GM23338 (cell line): ENCODE data around the gene DLX4. TPM values are rescaled to one million over a fixed set of nuclear protein-coding genes. Genes with fewer than 3 reads are reported as not detected.

Experiments used
- ATAC-seq: fragments of 200-7000 bp; cut with Tn5 transposase; 3 replicates; pipeline ENCODE4 v1.9.1; 2020
- DNase-seq: peaks from one replicate; pipeline ENCODE4 v3.0.0-alpha.2; 2015; ENCODE audit warnings: low spot score
- H2AFZ ChIP-seq: fragments of 200-600 bp; sonication (generic); 2 replicates; pipeline ENCODE4 v1.8.0; 2016; ENCODE audit warnings: antibody characterized with exemption, mild to moderate bottlenecking, moderate library complexity
- H3F3A ChIP-seq: fragments of 200-600 bp; sonication (generic); replicated peaks from 2 replicates; pipeline ENCODE4 v1.8.0; 2017; ENCODE audit warnings: antibody characterized with exemption, mixed run types, low read depth
- H3K27ac ChIP-seq: fragments of 200-600 bp; sonication (generic); 2 replicates; pipeline ENCODE4 v1.6.1; 2016; ENCODE audit warnings: low read depth
- H3K27me3 ChIP-seq: fragments of 200-600 bp; sonication (generic); 2 replicates; pipeline ENCODE4 v1.8.0; 2016; ENCODE audit warnings: mild to moderate bottlenecking, mixed run types, moderate library complexity; ENCODE audit not compliant: insufficient read depth
- H3K36me3 ChIP-seq: fragments of 200-600 bp; sonication (generic); 2 replicates; pipeline ENCODE4 v1.8.0; 2016; ENCODE audit warnings: mild to moderate bottlenecking; ENCODE audit not compliant: insufficient read depth
- H3K4me1 ChIP-seq: fragments of 200-600 bp; sonication (generic); 2 replicates; pipeline ENCODE4 v1.8.0; 2016; ENCODE audit warnings: mild to moderate bottlenecking, moderate library complexity; ENCODE audit not compliant: insufficient read depth
- H3K4me2 ChIP-seq: fragments of 200-600 bp; sonication (generic); 2 replicates; pipeline ENCODE4 v1.7.1; 2017; ENCODE audit warnings: mixed run types
- H3K4me3 ChIP-seq: fragments of 200-600 bp; sonication (generic); 2 replicates; pipeline ENCODE4 v1.6.1; 2016; ENCODE audit warnings: mixed run types
- H3K79me2 ChIP-seq: fragments of 200-600 bp; sonication (generic); replicated peaks from 2 replicates; pipeline ENCODE4 v1.8.0; 2017; ENCODE audit warnings: mild to moderate bottlenecking; ENCODE audit not compliant: insufficient read depth
- H3K9me2 ChIP-seq: fragments of 200-600 bp; sonication (generic); 2 replicates; pipeline ENCODE4 v1.8.0; 2017; ENCODE audit not compliant: insufficient read depth
- H4K20me1 ChIP-seq: fragments of 200-600 bp; sonication (generic); replicated peaks from 2 replicates; pipeline ENCODE4 v1.8.0; 2017; ENCODE audit warnings: mild to moderate bottlenecking; ENCODE audit not compliant: insufficient read depth
- H3K27ac Mint-ChIP-seq: 2 replicates; pipeline ENCODE4 v1.8.0; 2020; ENCODE audit warnings: inconsistent platforms, mild to moderate bottlenecking, moderate library complexity, mixed read lengths
- H3K27me3 Mint-ChIP-seq: 3 replicates; pipeline ENCODE4 v1.8.0; 2022; ENCODE audit warnings: low read depth, mild to moderate bottlenecking, moderate library complexity, mixed read lengths, inconsistent platforms; ENCODE audit not compliant: insufficient read depth, poor library complexity
- H3K36me3 Mint-ChIP-seq: 3 replicates; pipeline ENCODE4 v1.8.0; 2021; ENCODE audit warnings: low read depth, mild to moderate bottlenecking, inconsistent platforms, moderate library complexity, mixed read lengths
- H3K4me1 Mint-ChIP-seq: 3 replicates; pipeline ENCODE4 v1.8.0; 2020; ENCODE audit warnings: mild to moderate bottlenecking, inconsistent platforms, mixed read lengths
- H3K4me3 Mint-ChIP-seq: 3 replicates; pipeline ENCODE4 v1.8.0; 2021; ENCODE audit warnings: moderate library complexity, mild to moderate bottlenecking, inconsistent platforms, mixed read lengths
- H3K9me3 Mint-ChIP-seq: 3 replicates; pipeline ENCODE4 v1.8.0; 2020; ENCODE audit warnings: moderate library complexity, mild to moderate bottlenecking, inconsistent platforms, mixed read lengths
- CREB1 ChIP-seq: fragments of 250-450 bp; sonication (Bioruptor Pico); IDR thresholded peaks from 2 replicates; pipeline ENCODE4 v1.5.0; 2020; ENCODE audit warnings: low read depth, mild to moderate bottlenecking, moderate library complexity
- EZH2 ChIP-seq: fragments of 200-600 bp; sonication (generic); IDR thresholded peaks from one replicate; pipeline ENCODE4 v1.8.0; 2017; ENCODE audit warnings: antibody characterized with exemption, mild to moderate bottlenecking, low read depth; ENCODE audit not compliant: unreplicated experiment
- EZH2phosphoT487 ChIP-seq: fragments of 200-600 bp; sonication (generic); IDR thresholded peaks from one replicate; pipeline ENCODE4 v1.8.1; 2018; ENCODE audit warnings: antibody characterized with exemption; ENCODE audit not compliant: unreplicated experiment
- polyA plus RNA-seq: library from polyadenylated mRNA; unstranded; fragments of >200 nt; fragmentation: Nextera tagmentation; extraction: Ambion mirVana; gene quantifications from 2 replicates; pipeline ENCODE4 v1.2.1, GENCODE V29; 2016
- total RNA-seq: library from RNA; depleted of rRNA; stranded (reverse); fragments of >200 nt; shearing (Covaris generic); gene quantifications from 2 replicates; pipeline ENCODE4 v1.2.3, GENCODE V29; 2014
- TF ChIP-seq, protein P1 (sequence below): fragments of 250-450 bp; sonication (Bioruptor Pico); IDR thresholded peaks from 2 replicates; pipeline ENCODE4 v1.5.0; 2020; ENCODE audit warnings: mild to moderate bottlenecking, moderate library complexity
- TF ChIP-seq, protein P2 (sequence below): IDR thresholded peaks from 2 replicates; pipeline ENCODE4 v1.6.1; 2016; ENCODE audit warnings: antibody characterized with exemption

Gene DLX4
- total and polyA plus RNA-seq, 2 experiments from 2014 or later = 0.10 to 0.79 TPM

DNA sequence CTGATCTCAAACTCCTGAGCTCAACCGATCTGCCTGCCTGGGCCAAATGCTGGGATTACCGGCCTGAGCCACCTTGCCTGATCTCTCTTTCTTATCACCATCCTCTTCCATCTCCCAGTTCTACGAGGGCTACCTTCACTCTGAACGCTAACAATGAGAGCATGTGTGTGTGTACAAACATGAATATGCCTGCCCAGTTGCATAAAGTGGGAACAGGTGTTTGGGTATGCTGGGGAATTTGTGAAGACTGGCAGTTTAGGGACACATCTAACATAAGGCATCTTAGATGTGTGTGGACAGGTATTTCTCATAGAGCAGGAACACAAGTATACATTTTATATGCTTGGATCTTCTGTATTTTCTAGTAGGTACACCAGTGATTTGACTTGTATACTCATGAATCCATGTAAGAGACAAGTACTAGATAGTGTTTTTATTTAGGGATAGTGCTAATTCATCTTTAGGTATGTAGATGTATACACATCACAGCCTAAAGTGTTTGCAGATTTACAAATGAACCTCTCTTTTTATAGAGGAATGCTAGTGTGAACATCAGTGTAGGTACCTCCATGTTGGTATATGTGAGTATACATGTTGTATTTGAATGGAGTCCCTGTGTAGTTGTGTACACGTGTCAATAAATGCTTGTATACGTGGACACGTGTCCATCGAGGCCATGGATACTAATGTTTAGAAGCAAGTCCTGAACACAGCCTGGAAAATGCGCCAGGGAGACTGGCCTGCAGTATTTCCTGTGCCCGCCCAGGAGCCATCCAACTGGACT lies 1.2 kb upstream of the DLX4 start:
- H3K4me2 ChIP-seq = peak overlapping the region; percentile 84
- H3K27me3 ChIP-seq = peaks cover 99% of the 10 kb centered on the region
- Mint-ChIP-seq H3K4me1 (peaks cover 49% of the 10 kb centered on the region), H3K36me3 (no peaks in the 10 kb centered on the region; the same call in 2 of the 3 replicates), H3K9me3 (no peaks in the 10 kb centered on the region; the same call in 1 of the 3 replicates), H3K4me3 (peak overlapping the region; percentile 66), H3K27me3 (peaks cover 98% of the 10 kb centered on the region), H3K27ac (no peak overlapping the region)
- no peaks in the 10 kb centered on the region for H3K36me3 ChIP-seq
- peaks cover 41% of the 10 kb centered on the region for H3K4me1 ChIP-seq
- peaks cover 13% of the 10 kb centered on the region for H3F3A ChIP-seq
- peak overlapping the region; percentile 65 for H3K4me3 ChIP-seq
- H3K9me2 ChIP-seq = no peaks in the 10 kb centered on the region
- H4K20me1 ChIP-seq = peaks cover 28% of the 10 kb centered on the region
- H3K27ac ChIP-seq = no peak overlapping the region
- no peak for ATAC-seq
- TF ChIP-seq, protein P1, sequence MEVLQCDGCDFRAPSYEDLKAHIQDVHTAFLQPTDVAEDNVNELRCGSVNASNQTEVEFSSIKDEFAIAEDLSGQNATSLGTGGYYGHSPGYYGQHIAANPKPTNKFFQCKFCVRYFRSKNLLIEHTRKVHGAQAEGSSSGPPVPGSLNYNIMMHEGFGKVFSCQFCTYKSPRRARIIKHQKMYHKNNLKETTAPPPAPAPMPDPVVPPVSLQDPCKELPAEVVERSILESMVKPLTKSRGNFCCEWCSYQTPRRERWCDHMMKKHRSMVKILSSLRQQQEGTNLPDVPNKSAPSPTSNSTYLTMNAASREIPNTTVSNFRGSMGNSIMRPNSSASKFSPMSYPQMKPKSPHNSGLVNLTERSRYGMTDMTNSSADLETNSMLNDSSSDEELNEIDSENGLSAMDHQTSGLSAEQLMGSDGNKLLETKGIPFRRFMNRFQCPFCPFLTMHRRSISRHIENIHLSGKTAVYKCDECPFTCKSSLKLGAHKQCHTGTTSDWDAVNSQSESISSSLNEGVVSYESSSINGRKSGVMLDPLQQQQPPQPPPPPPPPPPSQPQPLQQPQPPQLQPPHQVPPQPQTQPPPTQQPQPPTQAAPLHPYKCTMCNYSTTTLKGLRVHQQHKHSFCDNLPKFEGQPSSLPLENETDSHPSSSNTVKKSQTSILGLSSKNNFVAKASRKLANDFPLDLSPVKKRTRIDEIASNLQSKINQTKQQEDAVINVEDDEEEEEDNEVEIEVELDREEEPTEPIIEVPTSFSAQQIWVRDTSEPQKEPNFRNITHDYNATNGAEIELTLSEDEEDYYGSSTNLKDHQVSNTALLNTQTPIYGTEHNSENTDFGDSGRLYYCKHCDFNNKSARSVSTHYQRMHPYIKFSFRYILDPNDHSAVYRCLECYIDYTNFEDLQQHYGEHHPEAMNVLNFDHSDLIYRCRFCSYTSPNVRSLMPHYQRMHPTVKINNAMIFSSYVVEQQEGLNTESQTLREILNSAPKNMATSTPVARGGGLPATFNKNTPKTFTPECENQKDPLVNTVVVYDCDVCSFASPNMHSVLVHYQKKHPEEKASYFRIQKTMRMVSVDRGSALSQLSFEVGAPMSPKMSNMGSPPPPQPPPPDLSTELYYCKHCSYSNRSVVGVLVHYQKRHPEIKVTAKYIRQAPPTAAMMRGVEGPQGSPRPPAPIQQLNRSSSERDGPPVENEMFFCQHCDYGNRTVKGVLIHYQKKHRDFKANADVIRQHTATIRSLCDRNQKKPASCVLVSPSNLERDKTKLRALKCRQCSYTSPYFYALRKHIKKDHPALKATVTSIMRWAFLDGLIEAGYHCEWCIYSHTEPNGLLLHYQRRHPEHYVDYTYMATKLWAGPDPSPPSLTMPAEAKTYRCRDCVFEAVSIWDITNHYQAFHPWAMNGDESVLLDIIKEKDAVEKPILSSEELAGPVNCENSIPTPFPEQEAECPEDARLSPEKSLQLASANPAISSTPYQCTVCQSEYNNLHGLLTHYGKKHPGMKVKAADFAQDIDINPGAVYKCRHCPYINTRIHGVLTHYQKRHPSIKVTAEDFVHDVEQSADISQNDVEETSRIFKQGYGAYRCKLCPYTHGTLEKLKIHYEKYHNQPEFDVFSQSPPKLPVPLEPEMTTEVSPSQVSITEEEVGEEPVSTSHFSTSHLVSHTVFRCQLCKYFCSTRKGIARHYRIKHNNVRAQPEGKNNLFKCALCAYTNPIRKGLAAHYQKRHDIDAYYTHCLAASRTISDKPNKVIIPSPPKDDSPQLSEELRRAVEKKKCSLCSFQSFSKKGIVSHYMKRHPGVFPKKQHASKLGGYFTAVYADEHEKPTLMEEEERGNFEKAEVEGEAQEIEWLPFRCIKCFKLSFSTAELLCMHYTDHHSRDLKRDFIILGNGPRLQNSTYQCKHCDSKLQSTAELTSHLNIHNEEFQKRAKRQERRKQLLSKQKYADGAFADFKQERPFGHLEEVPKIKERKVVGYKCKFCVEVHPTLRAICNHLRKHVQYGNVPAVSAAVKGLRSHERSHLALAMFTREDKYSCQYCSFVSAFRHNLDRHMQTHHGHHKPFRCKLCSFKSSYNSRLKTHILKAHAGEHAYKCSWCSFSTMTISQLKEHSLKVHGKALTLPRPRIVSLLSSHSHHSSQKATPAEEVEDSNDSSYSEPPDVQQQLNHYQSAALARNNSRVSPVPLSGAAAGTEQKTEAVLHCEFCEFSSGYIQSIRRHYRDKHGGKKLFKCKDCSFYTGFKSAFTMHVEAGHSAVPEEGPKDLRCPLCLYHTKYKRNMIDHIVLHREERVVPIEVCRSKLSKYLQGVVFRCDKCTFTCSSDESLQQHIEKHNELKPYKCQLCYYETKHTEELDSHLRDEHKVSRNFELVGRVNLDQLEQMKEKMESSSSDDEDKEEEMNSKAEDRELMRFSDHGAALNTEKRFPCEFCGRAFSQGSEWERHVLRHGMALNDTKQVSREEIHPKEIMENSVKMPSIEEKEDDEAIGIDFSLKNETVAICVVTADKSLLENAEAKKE (CRISPR knock-in tag) = no peak
- TF ChIP-seq, protein P2, sequence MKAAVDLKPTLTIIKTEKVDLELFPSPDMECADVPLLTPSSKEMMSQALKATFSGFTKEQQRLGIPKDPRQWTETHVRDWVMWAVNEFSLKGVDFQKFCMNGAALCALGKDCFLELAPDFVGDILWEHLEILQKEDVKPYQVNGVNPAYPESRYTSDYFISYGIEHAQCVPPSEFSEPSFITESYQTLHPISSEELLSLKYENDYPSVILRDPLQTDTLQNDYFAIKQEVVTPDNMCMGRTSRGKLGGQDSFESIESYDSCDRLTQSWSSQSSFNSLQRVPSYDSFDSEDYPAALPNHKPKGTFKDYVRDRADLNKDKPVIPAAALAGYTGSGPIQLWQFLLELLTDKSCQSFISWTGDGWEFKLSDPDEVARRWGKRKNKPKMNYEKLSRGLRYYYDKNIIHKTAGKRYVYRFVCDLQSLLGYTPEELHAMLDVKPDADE = no peak
- TF ChIP-seq CREB1 (CRISPR knock-in tag) (no peak), EZH2 (peak; percentile 60), EZH2phosphoT487 (no peak)
- no peak for DNase-seq
- H2AFZ ChIP-seq = no peak overlapping the region
- no peaks in the 10 kb centered on the region for H3K79me2 ChIP-seq
